ENCODE results near the gene LIX1L.

The LIX1L gene

GRCh38 chr1:145897969-145898368 lies 59.8 kb downstream of the LIX1L start:
- Histone ChIP-seq H4K20me1 (ENCODE audit: insufficient read depth, low read length) (no peaks in the 10 kb centered on the region), H3F3A (ENCODE audit: insufficient read depth, low read length) (no peaks in the 10 kb centered on the region), H3K4me2 (ENCODE audit: low read depth, low read length) (no peak overlapping the region), H3K9me3 (replicated peaks; ENCODE audit: insufficient read depth, low read length) (no peaks in the 10 kb centered on the region), H3K27me3 (replicated peaks; ENCODE audit: insufficient read depth, low read length) (no peaks in the 10 kb centered on the region), H2AFZ (ENCODE audit: low read length) (no peak overlapping the region), H3K9me2 (replicated peaks; ENCODE audit: insufficient read depth, low read length) (no peaks in the 10 kb centered on the region), H3K4me3 (ENCODE audit: low read length) (no peak overlapping the region), H3K27ac (ENCODE audit: low read length) (no peak overlapping the region), H3K4me1 (ENCODE audit: low read length) (no peaks in the 10 kb centered on the region), H3K79me2 (ENCODE audit: low read length) (no peaks in the 10 kb centered on the region), H3K9ac (ENCODE audit: low read length) (no peak overlapping the region), H3K36me3 (replicated peaks; ENCODE audit: insufficient read depth, low read length) (no peaks in the 10 kb centered on the region)
- DNase-seq: no peak
- TF ChIP-seq CTCF (IDR thresholded peaks at IDR 0.05; ENCODE audit: low read length) (no peak), EZH2 (optimal IDR thresholded peaks at IDR 0.05; ENCODE audit: low read depth, low read length) (no peak), EZH2phosphoT487 (IDR thresholded peaks at IDR 0.05; ENCODE audit: low read length) (no peak)

GRCh38 chr1:145895471-145895870 lies 62.3 kb downstream of the LIX1L start:
- no peak overlapping the region for H3K4me3 ChIP-seq (ENCODE audit: low read length)
- no peak overlapping the region for H2AFZ ChIP-seq (ENCODE audit: low read length)
- no peaks in the 10 kb centered on the region for H4K20me1 ChIP-seq (ENCODE audit: insufficient read depth, low read length)
- no peaks in the 10 kb centered on the region for H3K9me2 ChIP-seq (replicated peaks; ENCODE audit: insufficient read depth, low read length)
- H3K36me3 ChIP-seq (replicated peaks; ENCODE audit: insufficient read depth, low read length): no peaks in the 10 kb centered on the region
- H3K9me3 ChIP-seq (replicated peaks; ENCODE audit: insufficient read depth, low read length): no peaks in the 10 kb centered on the region
- no peaks in the 10 kb centered on the region for H3K79me2 ChIP-seq (ENCODE audit: low read length)
- H3K9ac ChIP-seq (ENCODE audit: low read length): no peak overlapping the region
- TF ChIP-seq CTCF (IDR thresholded peaks at IDR 0.05; ENCODE audit: low read length) (no peak), EZH2 (optimal IDR thresholded peaks at IDR 0.05; ENCODE audit: low read depth, low read length) (no peak), EZH2phosphoT487 (IDR thresholded peaks at IDR 0.05; ENCODE audit: low read length) (no peak)
- no peak overlapping the region for H3K4me2 ChIP-seq (ENCODE audit: low read depth, low read length)
- H3K27ac ChIP-seq (ENCODE audit: low read length): no peak overlapping the region
- no peak for DNase-seq
- no peaks in the 10 kb centered on the region for H3F3A ChIP-seq (ENCODE audit: insufficient read depth, low read length)
- no peaks in the 10 kb centered on the region for H3K27me3 ChIP-seq (replicated peaks; ENCODE audit: insufficient read depth, low read length)
- H3K4me1 ChIP-seq (ENCODE audit: low read length): no peaks in the 10 kb centered on the region

- Histone ChIP-seq H3K4me1 (ENCODE audit: low read length) (no peaks in the 10 kb centered on the region), H3K4me3 (ENCODE audit: low read length) (no peak overlapping the region), H3K27ac (ENCODE audit: low read length) (no peak overlapping the region), H3K79me2 (ENCODE audit: low read length) (no peaks in the 10 kb centered on the region), H3F3A (ENCODE audit: insufficient read depth, low read length) (no peaks in the 10 kb centered on the region), H4K20me1 (ENCODE audit: insufficient read depth, low read length) (no peaks in the 10 kb centered on the region), H3K4me2 (ENCODE audit: low read depth, low read length) (no peak overlapping the region), H3K9me2 (replicated peaks; ENCODE audit: insufficient read depth, low read length) (no peaks in the 10 kb centered on the region), H3K27me3 (replicated peaks; ENCODE audit: insufficient read depth, low read length) (no peaks in the 10 kb centered on the region), H3K36me3 (replicated peaks; ENCODE audit: insufficient read depth, low read length) (no peaks in the 10 kb centered on the region), H3K9me3 (replicated peaks; ENCODE audit: insufficient read depth, low read length) (no peaks in the 10 kb centered on the region), H2AFZ (ENCODE audit: low read length) (no peak overlapping the region), H3K9ac (ENCODE audit: low read length) (no peak overlapping the region)
- no peak for DNase-seq
- TF ChIP-seq CTCF (IDR thresholded peaks at IDR 0.05; ENCODE audit: low read length) (no peak), EZH2phosphoT487 (IDR thresholded peaks at IDR 0.05; ENCODE audit: low read length) (no peak), EZH2 (optimal IDR thresholded peaks at IDR 0.05; ENCODE audit: low read depth, low read length) (no peak)
These were observed 64.3 kb downstream of the LIX1L start for GRCh38 chr1:145893306-145894055.

Data from MM.1S (cell line).